ENCODE measurements around the gene LRRC53. TPM values are rescaled to one million over a fixed set of nuclear protein-coding genes. Genes with fewer than 3 reads are reported as not detected.

The LRRC53 gene
- total and polyA plus RNA-seq, 8 donors, result not detected

DNA sequence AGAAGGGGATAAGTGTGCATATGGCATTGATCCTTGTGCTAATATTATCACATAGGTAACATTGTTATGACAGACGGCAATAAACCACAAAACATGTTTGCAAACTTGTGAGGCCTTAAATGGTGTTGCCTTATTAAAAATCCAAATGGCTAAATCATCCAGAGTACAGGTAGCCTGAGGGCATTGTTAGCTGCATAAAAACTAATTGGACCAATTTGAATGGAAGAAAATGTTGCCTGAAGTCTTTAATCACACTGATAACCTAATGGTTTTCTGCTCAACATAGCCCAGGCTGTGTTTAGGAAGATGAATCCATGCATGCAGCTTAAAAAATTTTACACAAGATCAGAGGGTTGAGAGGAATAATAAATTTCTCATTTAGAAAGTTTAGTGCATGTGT is 19.4 kb upstream of the LRRC53 start:
- intact Hi-C loops (cut with DNase I), result no loop called here
- no peak for DNase-seq

GRCh38 chr1:74530892-74531291 is 18.5 kb upstream of the LRRC53 start:
- intact Hi-C loops (cut with DNase I), result no loop called here
- no peak overlapping the region for H3K4me3 ChIP-seq
- no peaks in the 10 kb centered on the region for H3K9me3 ChIP-seq
- no peak overlapping the region for H3K27ac ChIP-seq
- no peaks in the 10 kb centered on the region for H3K4me1 ChIP-seq
- TF ChIP-seq, protein P1, sequence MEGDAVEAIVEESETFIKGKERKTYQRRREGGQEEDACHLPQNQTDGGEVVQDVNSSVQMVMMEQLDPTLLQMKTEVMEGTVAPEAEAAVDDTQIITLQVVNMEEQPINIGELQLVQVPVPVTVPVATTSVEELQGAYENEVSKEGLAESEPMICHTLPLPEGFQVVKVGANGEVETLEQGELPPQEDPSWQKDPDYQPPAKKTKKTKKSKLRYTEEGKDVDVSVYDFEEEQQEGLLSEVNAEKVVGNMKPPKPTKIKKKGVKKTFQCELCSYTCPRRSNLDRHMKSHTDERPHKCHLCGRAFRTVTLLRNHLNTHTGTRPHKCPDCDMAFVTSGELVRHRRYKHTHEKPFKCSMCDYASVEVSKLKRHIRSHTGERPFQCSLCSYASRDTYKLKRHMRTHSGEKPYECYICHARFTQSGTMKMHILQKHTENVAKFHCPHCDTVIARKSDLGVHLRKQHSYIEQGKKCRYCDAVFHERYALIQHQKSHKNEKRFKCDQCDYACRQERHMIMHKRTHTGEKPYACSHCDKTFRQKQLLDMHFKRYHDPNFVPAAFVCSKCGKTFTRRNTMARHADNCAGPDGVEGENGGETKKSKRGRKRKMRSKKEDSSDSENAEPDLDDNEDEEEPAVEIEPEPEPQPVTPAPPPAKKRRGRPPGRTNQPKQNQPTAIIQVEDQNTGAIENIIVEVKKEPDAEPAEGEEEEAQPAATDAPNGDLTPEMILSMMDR (IDR thresholded peaks at IDR 0.05), result no peak
- no peak for DNase-seq
- no peaks in the 10 kb centered on the region for H3K27me3 ChIP-seq
- no peak for ATAC-seq
- no peaks in the 10 kb centered on the region for H3K36me3 ChIP-seq

More for the DNA sequence above, 19.4 kb upstream of the LRRC53 start:
- no peaks in the 10 kb centered on the region for H3K4me1 ChIP-seq
- TF ChIP-seq, protein P1 (IDR thresholded peaks at IDR 0.05), result no peak
- H3K27me3 ChIP-seq, result no peaks in the 10 kb centered on the region
- no peaks in the 10 kb centered on the region for H3K9me3 ChIP-seq
- H3K36me3 ChIP-seq, result no peaks in the 10 kb centered on the region
- H3K4me3 ChIP-seq, result no peak overlapping the region
- no peak overlapping the region for H3K27ac ChIP-seq
- ATAC-seq, result no peak

DNA sequence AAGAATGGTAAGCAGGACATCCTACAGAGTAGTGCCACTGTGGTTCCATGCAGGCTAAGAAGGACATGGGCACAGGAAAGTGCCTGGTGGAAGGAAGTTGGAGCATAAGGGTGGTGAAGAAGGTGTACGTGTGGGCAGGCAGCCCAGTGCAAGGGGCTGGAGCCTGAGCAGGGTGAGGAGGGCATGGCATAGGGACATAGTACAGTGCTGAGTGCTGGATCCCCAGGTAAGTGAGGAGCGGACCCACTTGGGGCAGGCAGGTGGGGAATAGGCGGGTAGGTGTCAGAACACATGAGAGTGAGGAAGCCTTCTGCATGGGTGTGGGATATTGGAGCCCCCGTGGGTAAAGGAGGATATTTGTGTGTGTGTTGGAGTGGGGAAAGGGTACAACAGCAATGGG is 15.7 kb upstream of the LRRC53 start:
- intact Hi-C loops (cut with DNase I), result no loop called here
- Histone ChIP-seq H3K4me3 (no peak overlapping the region), H3K9me3 (no peaks in the 10 kb centered on the region), H3K27ac (no peak overlapping the region), H3K27me3 (no peaks in the 10 kb centered on the region), H3K36me3 (no peaks in the 10 kb centered on the region), H3K4me1 (no peaks in the 10 kb centered on the region)
- TF ChIP-seq, protein P1 (IDR thresholded peaks at IDR 0.05), result no peak
- ATAC-seq (no peak), DNase-seq (no peak)

DNA sequence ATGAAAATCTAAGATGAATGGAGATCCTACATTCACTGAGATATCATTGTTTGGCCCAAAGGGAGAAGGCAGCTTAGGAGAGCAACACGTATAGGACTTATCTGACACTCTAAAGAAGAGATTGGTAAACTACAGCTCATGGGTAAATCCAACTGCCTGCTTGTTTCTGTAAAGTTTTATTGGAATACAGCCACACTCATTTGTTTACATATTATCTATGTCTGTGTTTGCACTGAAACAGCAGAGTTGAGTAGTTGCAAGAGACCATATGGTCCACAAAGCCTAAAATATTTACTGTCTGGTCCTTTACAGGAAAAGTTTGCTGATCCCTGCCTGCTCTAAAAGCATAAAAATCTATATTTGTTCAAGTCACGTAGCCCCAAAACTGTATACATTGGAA is 14.3 kb upstream of the LRRC53 start:
- H3K27ac ChIP-seq, result no peak overlapping the region
- no peaks in the 10 kb centered on the region for H3K36me3 ChIP-seq
- no peaks in the 10 kb centered on the region for H3K27me3 ChIP-seq
- intact Hi-C loops (cut with DNase I), result no loop called here
- DNase-seq, result no peak
- TF ChIP-seq, protein P1 (IDR thresholded peaks at IDR 0.05), result no peak
- no peaks in the 10 kb centered on the region for H3K9me3 ChIP-seq
- ATAC-seq, result no peak
- no peak overlapping the region for H3K4me3 ChIP-seq
- H3K4me1 ChIP-seq, result no peaks in the 10 kb centered on the region

GRCh38 chr1:74523873-74524480 is 11.6 kb upstream of the LRRC53 start:
- H3K4me1 ChIP-seq, result no peaks in the 10 kb centered on the region
- ATAC-seq (no peak), DNase-seq (no peak)
- no peaks in the 10 kb centered on the region for H3K36me3 ChIP-seq
- no peaks in the 10 kb centered on the region for H3K27me3 ChIP-seq
- H3K9me3 ChIP-seq, result no peaks in the 10 kb centered on the region
- no peak overlapping the region for H3K4me3 ChIP-seq
- intact Hi-C loops (cut with DNase I), result no loop called here
- TF ChIP-seq, protein P1 (IDR thresholded peaks at IDR 0.05), result no peak
- H3K27ac ChIP-seq, result no peak overlapping the region
